BLaER1 treated with 17β-estradiol and CSF1 and Interleukin-3, amounts not matched to agents 10 nM and 100 nM (cell line): ENCODE data around the gene SMO.
A peak's percentile ranks its signal among the peaks of the same experiment; 100 is the strongest.
"Not testable (repeated sequence)": the region's sequence is repeated elsewhere in the genome, so short reads cannot be mapped to it uniquely, and the experiment has no call there.

Experiments
- H3K27ac ChIP-seq, 11 experiments: shearing (Covaris generic); formaldehyde crosslinking; 2 replicates each; pipeline ENCODE4 v1.8.1; 2022
- H3K27me3 ChIP-seq, 11 experiments: shearing (Covaris generic); formaldehyde crosslinking; 2 replicates each; pipeline ENCODE4 v1.8.1; 2022
- H3K36me3 ChIP-seq, 11 experiments: shearing (Covaris generic); formaldehyde crosslinking; 2 replicates each; pipeline ENCODE4 v1.8.1; 2022
- H3K4me1 ChIP-seq, 10 experiments: shearing (Covaris generic); formaldehyde crosslinking; 2 replicates each; pipeline ENCODE4 v1.8.1; 2022
- H3K4me2 ChIP-seq, 11 experiments: shearing (Covaris generic); formaldehyde crosslinking; 2 replicates each; pipeline ENCODE4 v1.8.1; 2022
- H3K4me3 ChIP-seq, 10 experiments: shearing (Covaris generic); formaldehyde crosslinking; 2 replicates each; pipeline ENCODE4 v1.8.1; 2022
- H3K9ac ChIP-seq, 11 experiments: shearing (Covaris generic); formaldehyde crosslinking; 2 replicates each; pipeline ENCODE4 v1.8.1; 2022
- H3K9me3 ChIP-seq, 11 experiments: shearing (Covaris generic); formaldehyde crosslinking; replicated peaks in 1 of 11; 2 replicates each; pipeline ENCODE4 v1.8.1; 2022
- H4K20me1 ChIP-seq, 11 experiments: shearing (Covaris generic); formaldehyde crosslinking; 2 replicates each; pipeline ENCODE4 v1.8.1; 2022
- Cebpa-rat ChIP-seq, 11 experiments: shearing (Covaris generic); IDR thresholded peaks; 2 replicates each; pipeline ENCODE4 v1.8.1; 2022

Gene SMO

GRCh38 chr7:129218514-129219062 lies 30.2 kb downstream of the SMO start:
- peaks cover 9 to 21% (median 17%) of the 10 kb centered on the region in 11 experiments; a peak in 21 of 22 replicates for H3K9me3 ChIP-seq
- H3K4me1 ChIP-seq: peaks cover 24 to 47% (median 34%) of the 10 kb centered on the region in 10 experiments
- H3K36me3 ChIP-seq: 0 out of 22 replicates have a peak, but pooled peaks cover 0 to 6% (median 0%) of the 10 kb centered on the region in 11 experiments
- H3K4me2 ChIP-seq: peak overlapping the region in 2 of 11 experiments; percentile 8 to 69; a peak in 3 of 22 replicates
- no peak for TF ChIP-seq Cebpa-rat (IDR thresholded peaks at IDR 0.05)
- H4K20me1 ChIP-seq: no peaks in the 10 kb centered on the region
- H3K9ac ChIP-seq: no peak overlapping the region
- H3K4me3 ChIP-seq: no peak overlapping the region
- no peaks in the 10 kb centered on the region for H3K27me3 ChIP-seq
- H3K27ac ChIP-seq: no peak overlapping the region

- Histone ChIP-seq H3K27ac (0 out of 22 replicates have a peak overlapping the region, but pooled peaks of 1 of the 11 experiments have one; percentile 16), H3K4me1 (peaks cover 30 to 52% (median 40%) of the 10 kb centered on the region in 10 experiments), H3K9me3 (peaks cover 9 to 21% (median 17%) of the 10 kb centered on the region in 11 experiments; a peak in 21 of 22 replicates)
- not testable (repeated sequence) for H3K27me3 ChIP-seq, H3K4me2 ChIP-seq, H3K4me3 ChIP-seq, H3K9ac ChIP-seq, H4K20me1 ChIP-seq, H3K36me3 ChIP-seq
Measured at GRCh38 chr7:129219166-129219565, 30.7 kb downstream of the SMO start.

GRCh38 chr7:129222064-129222463 lies 33.6 kb downstream of the SMO start:
- H3K4me3 ChIP-seq: peak overlapping the region; percentile 26 to 55 (median 43); a peak in 17 of 20 replicates
- H3K4me1 ChIP-seq: peaks cover 42 to 65% (median 55%) of the 10 kb centered on the region in 10 experiments
- no peaks in the 10 kb centered on the region for H3K36me3 ChIP-seq
- peak overlapping the region; percentile 53 to 92 (median 67); a peak in 21 of 22 replicates for H3K9ac ChIP-seq
- TF ChIP-seq Cebpa-rat (IDR thresholded peaks at IDR 0.05): peak in 3 of 11 experiments; percentile 36 to 86 (median 61); a peak in 3 of 22 replicates
- H3K4me2 ChIP-seq: peak overlapping the region; percentile 58 to 88 (median 82)
- peaks cover 0 to 19% (median 6%) of the 10 kb centered on the region in 11 experiments; a peak in 8 of 22 replicates for H4K20me1 ChIP-seq
- no peaks in the 10 kb centered on the region for H3K27me3 ChIP-seq
- H3K9me3 ChIP-seq: no peaks in the 10 kb centered on the region
- H3K27ac ChIP-seq: peak overlapping the region; percentile 46 to 90 (median 76); a peak in 21 of 22 replicates

- H3K4me2 ChIP-seq: peak within 1 kb of the TSS; percentile 82 to 97 (median 89)
- peaks cover 38 to 63% (median 58%) of the 10 kb centered on the region in 10 experiments for H3K4me1 ChIP-seq
- H3K36me3 ChIP-seq: 0 out of 22 replicates have a peak, but pooled peaks cover 0 to 4% (median 0%) of the 10 kb centered on the region in 11 experiments
- peak within 1 kb of the TSS; percentile 91 to 98 (median 97) for H3K4me3 ChIP-seq
- peak within 1 kb of the TSS; percentile 76 to 97 (median 89) for H3K27ac ChIP-seq
- H3K9ac ChIP-seq: peak within 1 kb of the TSS; percentile 80 to 92 (median 89)
- H3K27me3 ChIP-seq: no peaks in the 10 kb centered on the region
- no peaks in the 10 kb centered on the region for H3K9me3 ChIP-seq
- H4K20me1 ChIP-seq: peaks cover 0 to 40% (median 14%) of the 10 kb centered on the region in 11 experiments; a peak in 10 of 22 replicates
- TF ChIP-seq Cebpa-rat (IDR thresholded peaks at IDR 0.05): no peak
Measured at GRCh38 chr7:129224251-129225205, 36.1 kb downstream of the SMO start, which contains the start of gene AHCYL2. Gene AHCYL2, plus strand, starts transcription at chr7:129225030.

- peak overlapping the region; percentile 52 to 91 (median 88); a peak in 21 of 22 replicates for H3K27ac ChIP-seq
- no peak for TF ChIP-seq Cebpa-rat (IDR thresholded peaks at IDR 0.05)
Measured at GRCh38 chr7:129225206-129225930, 36.9 kb downstream of the SMO start.

GRCh38 chr7:129225931-129226572 lies 37.6 kb downstream of the SMO start:
- Histone ChIP-seq H3K4me1 (peaks cover 38 to 53% (median 49%) of the 10 kb centered on the region in 10 experiments), H3K4me2 (peak overlapping the region; percentile 78 to 97 (median 89)), H3K27ac (peak overlapping the region in 9 of 11 experiments; percentile 72 to 91 (median 88); a peak in 13 of 22 replicates), H3K9ac (peak overlapping the region; percentile 80 to 92 (median 88)), H3K36me3 (0 out of 22 replicates have a peak, but pooled peaks cover 0 to 7% (median 0%) of the 10 kb centered on the region in 11 experiments), H3K9me3 (no peaks in the 10 kb centered on the region), H3K27me3 (no peaks in the 10 kb centered on the region), H3K4me3 (peak overlapping the region; percentile 91 to 98 (median 97)), H4K20me1 (peaks cover 0 to 48% (median 14%) of the 10 kb centered on the region in 11 experiments; a peak in 10 of 22 replicates)
- no peak for TF ChIP-seq Cebpa-rat (IDR thresholded peaks at IDR 0.05)

More at GRCh38 chr7:129225206-129225930, 36.9 kb downstream of the SMO start:
- Histone ChIP-seq H3K4me3 (peak overlapping the region; percentile 91 to 98 (median 97)), H3K9me3 (no peaks in the 10 kb centered on the region), H3K36me3 (0 out of 22 replicates have a peak, but pooled peaks cover 0 to 4% (median 0%) of the 10 kb centered on the region in 11 experiments), H3K4me1 (peaks cover 38 to 58% (median 55%) of the 10 kb centered on the region in 10 experiments), H4K20me1 (peaks cover 0 to 41% (median 14%) of the 10 kb centered on the region in 11 experiments; a peak in 10 of 22 replicates), H3K27me3 (no peaks in the 10 kb centered on the region), H3K4me2 (peak overlapping the region; percentile 78 to 97 (median 89)), H3K9ac (peak overlapping the region; percentile 80 to 92 (median 88))

- peaks cover 0 to 66% (median 19%) of the 10 kb centered on the region in 11 experiments; a peak in 10 of 22 replicates for H4K20me1 ChIP-seq
Measured at GRCh38 chr7:129227646-129228578, 39.5 kb downstream of the SMO start.

More at GRCh38 chr7:129227646-129228578, 39.5 kb downstream of the SMO start:
- Histone ChIP-seq H3K4me1 (peaks cover 22 to 35% (median 31%) of the 10 kb centered on the region in 10 experiments), H3K4me3 (no peak overlapping the region), H3K27me3 (no peaks in the 10 kb centered on the region), H3K9me3 (no peaks in the 10 kb centered on the region), H3K36me3 (0 out of 22 replicates have a peak, but pooled peaks cover 0 to 7% (median 0%) of the 10 kb centered on the region in 11 experiments), H3K4me2 (peak overlapping the region in 6 of 11 experiments; percentile 9 to 97 (median 90); a peak in 8 of 22 replicates), H3K9ac (no peak overlapping the region), H3K27ac (no peak overlapping the region)
- no peak for TF ChIP-seq Cebpa-rat (IDR thresholded peaks at IDR 0.05)
